ENCODE results near the gene NT5C2. TPM values are rescaled to one million over a fixed set of nuclear protein-coding genes. Genes with fewer than 3 reads are reported as not detected.
A peak's percentile ranks its signal among the peaks of the same experiment; 100 is the strongest.

NT5C2 gene
- polyA plus RNA-seq, 3 donors = 68.6 to 116 (median 81.8) TPM

DNA sequence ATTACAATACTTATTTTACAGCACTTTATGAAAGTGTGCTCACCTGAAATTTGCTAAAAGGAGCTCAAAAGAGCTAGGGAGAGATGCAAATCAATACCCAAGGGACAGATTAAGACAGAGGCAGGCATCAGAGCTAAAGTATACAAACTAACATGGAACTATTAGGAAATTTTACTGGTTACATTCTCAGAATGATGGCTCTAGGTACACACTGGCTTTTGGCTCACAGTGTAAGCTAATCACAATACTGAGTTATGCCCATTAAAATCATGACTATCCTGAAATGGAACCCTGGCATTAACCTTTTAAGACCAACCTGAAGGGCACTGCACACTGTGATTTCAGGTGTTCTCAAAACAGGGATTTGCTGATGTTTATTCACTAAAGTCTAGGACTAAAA lies 98.1 kb downstream of the NT5C2 start:
- Mint-ChIP-seq H3K9me3 (no peaks in the 10 kb centered on the region), H3K4me1 (no peaks in the 10 kb centered on the region), H3K4me3 (no peak overlapping the region), H3K27ac (no peak overlapping the region), H3K36me3 (peaks cover 88 to 97% of the 10 kb centered on the region in 2 donors), H3K27me3 (ENCODE audit: low read depth in 3 of 3) (peaks cover 0 to 2% (median 0%) of the 10 kb centered on the region in 3 donors)
- TF ChIP-seq CTCF (IDR thresholded peaks at IDR 0.05) = no peak
- H3K79me2 ChIP-seq (ENCODE audit: insufficient read depth, low read length) = no peaks in the 10 kb centered on the region
- H3K27ac ChIP-seq (ENCODE audit: low read depth in 1 of 2, low read length in 2 of 2) = no peak overlapping the region
- H4K20me1 ChIP-seq (ENCODE audit: insufficient read depth, low read length) = peaks cover 66% of the 10 kb centered on the region
- no peak for DNase-seq
- H3K9me3 ChIP-seq (replicated peaks in 1 of 2; ENCODE audit: control insufficient read depth in 1 of 2, insufficient read depth in 1 of 2, low read length in 2 of 2) = no peaks in the 10 kb centered on the region
- peaks cover 94 to 99% of the 10 kb centered on the region in 2 donors for H3K36me3 ChIP-seq (replicated peaks in 1 of 2; ENCODE audit: control insufficient read depth in 1 of 2, insufficient read depth in 2 of 2, low read length in 2 of 2)
- H2AFZ ChIP-seq (ENCODE audit: insufficient read depth, low read depth, low read length, poor library complexity, severe bottlenecking) = no peak overlapping the region
- H3K4me1 ChIP-seq (ENCODE audit: control insufficient read depth in 1 of 2, insufficient read depth in 2 of 2, low read length in 2 of 2) = no peaks in the 10 kb centered on the region
- H3K9ac ChIP-seq (ENCODE audit: insufficient read depth, low read length, poor library complexity, severe bottlenecking) = no peak overlapping the region
- no peaks in the 10 kb centered on the region for H3K27me3 ChIP-seq (ENCODE audit: control insufficient read depth in 2 of 2, insufficient read depth in 2 of 2, low read length in 2 of 2)
- intact Hi-C loops (cut with micrococcal nuclease) = no loop called here
- no peak overlapping the region for H3K4me3 ChIP-seq (replicated peaks in 1 of 3; ENCODE audit: low read depth in 2 of 3, low read length in 3 of 3)
- no peak overlapping the region for H3K4me2 ChIP-seq (replicated peaks; ENCODE audit: extremely low read depth, low read length, poor library complexity, severe bottlenecking)

DNA sequence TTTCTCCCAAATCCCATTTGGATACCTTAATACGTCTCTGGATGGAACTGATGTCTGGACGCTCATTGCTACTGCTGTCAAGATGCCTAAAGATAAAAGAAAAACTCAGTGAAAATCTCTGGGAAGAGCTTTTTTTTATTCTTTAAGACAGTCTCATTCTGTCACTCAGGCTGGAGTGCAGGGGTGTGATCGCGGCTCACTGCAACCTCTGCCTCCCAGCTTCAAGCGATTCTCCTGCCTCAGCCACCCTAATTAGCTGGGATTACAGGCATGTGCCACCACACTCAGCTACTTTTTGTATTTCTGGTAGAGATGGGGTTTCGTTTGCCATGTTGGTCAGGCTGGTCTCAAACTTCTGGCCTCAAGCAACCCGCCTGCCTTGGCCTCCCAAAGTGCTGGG lies 102.2 kb downstream of the NT5C2 start:
- H2AFZ ChIP-seq (ENCODE audit: insufficient read depth, low read depth, low read length, poor library complexity, severe bottlenecking) = no peak overlapping the region
- H3K4me2 ChIP-seq (replicated peaks; ENCODE audit: extremely low read depth, low read length, poor library complexity, severe bottlenecking) = no peak overlapping the region
- DNase-seq = no peak
- intact Hi-C loops (cut with micrococcal nuclease) = no loop called here
- H3K27me3 ChIP-seq (ENCODE audit: control insufficient read depth in 2 of 2, insufficient read depth in 2 of 2, low read length in 2 of 2) = no peaks in the 10 kb centered on the region
- Mint-ChIP-seq H3K4me1 (no peaks in the 10 kb centered on the region), H3K27ac (peak overlapping the region in 1 of 7 donors; percentile 45), H3K9me3 (no peaks in the 10 kb centered on the region), H3K36me3 (peaks cover 91 to 93% of the 10 kb centered on the region in 2 donors), H3K4me3 (no peak overlapping the region), H3K27me3 (ENCODE audit: low read depth in 3 of 3) (no peaks in the 10 kb centered on the region)
- no peak for TF ChIP-seq CTCF (IDR thresholded peaks at IDR 0.05)
- no peaks in the 10 kb centered on the region for H3K9me3 ChIP-seq (replicated peaks in 1 of 2; ENCODE audit: control insufficient read depth in 1 of 2, insufficient read depth in 1 of 2, low read length in 2 of 2)
- 95% methylated on average over 2 of the region's 7 CpGs for WGBS (ENCODE audit: insufficient coverage)
- H3K36me3 ChIP-seq (replicated peaks in 1 of 2; ENCODE audit: control insufficient read depth in 1 of 2, insufficient read depth in 2 of 2, low read length in 2 of 2) = peaks cover 98 to 100% of the 10 kb centered on the region in 2 donors
- H3K4me1 ChIP-seq (ENCODE audit: control insufficient read depth in 1 of 2, insufficient read depth in 2 of 2, low read length in 2 of 2) = no peaks in the 10 kb centered on the region
- H3K79me2 ChIP-seq (ENCODE audit: insufficient read depth, low read length) = no peaks in the 10 kb centered on the region
- H4K20me1 ChIP-seq (ENCODE audit: insufficient read depth, low read length) = peaks cover 86% of the 10 kb centered on the region
- H3K9ac ChIP-seq (ENCODE audit: insufficient read depth, low read length, poor library complexity, severe bottlenecking) = no peak overlapping the region
- H3K27ac ChIP-seq (ENCODE audit: low read depth in 1 of 2, low read length in 2 of 2) = no peak overlapping the region
- H3K4me3 ChIP-seq (replicated peaks in 1 of 3; ENCODE audit: low read depth in 2 of 3, low read length in 3 of 3) = no peak overlapping the region

Data from CD14-positive monocyte (primary cell).